ENCODE results near the gene FAM151A.
A peak's percentile ranks its signal among the peaks of the same experiment; 100 is the strongest.
"Not testable (repeated sequence)": the region's sequence is repeated elsewhere in the genome, so short reads cannot be mapped to it uniquely, and the experiment has no call there.

The FAM151A gene

GRCh38 chr1:54640863-54641836 lies 17.8 kb upstream of the FAM151A start, which contains the start of gene MROH7:
TSS of gene MROH7 (plus strand) at chr1:54641786. CDS start at chr1:54652927, 11,141 bp downstream.
- in situ Hi-C loops (cut with MboI; ENCODE audit: low pct_unique_long_range_greater_than_20kb, low sequenced_read_pairs) = no loop called here
- DNase-seq = no peak

- in situ Hi-C loops (cut with MboI; ENCODE audit: low pct_unique_long_range_greater_than_20kb, low sequenced_read_pairs) = no loop called here
Measured at GRCh38 chr1:54640361-54640760, 17.0 kb upstream of the FAM151A start.

GRCh38 chr1:54636461-54637446 lies 13.4 kb upstream of the FAM151A start:
- in situ Hi-C loops (cut with MboI; ENCODE audit: low pct_unique_long_range_greater_than_20kb, low sequenced_read_pairs) = not testable (repeated sequence)
- peak; percentile 58 for DNase-seq

More at GRCh38 chr1:54640361-54640760, 17.0 kb upstream of the FAM151A start:
- DNase-seq = no peak

- in situ Hi-C loops (cut with MboI; ENCODE audit: low pct_unique_long_range_greater_than_20kb, low sequenced_read_pairs); DNase-seq: not testable (repeated sequence)
Measured at GRCh38 chr1:54635804-54636203, 12.5 kb upstream of the FAM151A start.

GRCh38 chr1:54627196-54627595 lies 3.9 kb upstream of the FAM151A start:
- in situ Hi-C loops (cut with MboI; ENCODE audit: low pct_unique_long_range_greater_than_20kb, low sequenced_read_pairs) = no loop called here
- no peak for DNase-seq

GRCh38 chr1:54624466-54625464 lies 1.4 kb upstream of the FAM151A start:
- in situ Hi-C loops (cut with MboI; ENCODE audit: low pct_unique_long_range_greater_than_20kb, low sequenced_read_pairs) = no loop called here

GRCh38 chr1:54619749-54620148 lies 3.6 kb downstream of the FAM151A start:
- no peak for DNase-seq
- in situ Hi-C loops (cut with MboI; ENCODE audit: low pct_unique_long_range_greater_than_20kb, low sequenced_read_pairs) = no loop called here

More at GRCh38 chr1:54624466-54625464, 1.4 kb upstream of the FAM151A start:
- no peak for DNase-seq

GRCh38 chr1:54615531-54616279 lies 7.6 kb downstream of the FAM151A start:
- in situ Hi-C loops (cut with MboI; ENCODE audit: low pct_unique_long_range_greater_than_20kb, low sequenced_read_pairs) = no loop called here
- peak; percentile 19 for DNase-seq

GRCh38 chr1:54614563-54614962 lies 8.8 kb downstream of the FAM151A start:
- in situ Hi-C loops (cut with MboI; ENCODE audit: low pct_unique_long_range_greater_than_20kb, low sequenced_read_pairs) = no loop called here
- DNase-seq = no peak

GRCh38 chr1:54614024-54614423 lies 9.3 kb downstream of the FAM151A start:
- no peak for DNase-seq

GRCh38 chr1:54611621-54612020 lies 11.7 kb downstream of the FAM151A start:
- no peak for DNase-seq
- in situ Hi-C loops (cut with MboI; ENCODE audit: low pct_unique_long_range_greater_than_20kb, low sequenced_read_pairs) = no loop called here

More at GRCh38 chr1:54614024-54614423, 9.3 kb downstream of the FAM151A start:
- in situ Hi-C loops (cut with MboI; ENCODE audit: low pct_unique_long_range_greater_than_20kb, low sequenced_read_pairs) = no loop called here

GRCh38 chr1:54610601-54611580 lies 12.4 kb downstream of the FAM151A start:
- DNase-seq = no peak
- in situ Hi-C loops (cut with MboI; ENCODE audit: low pct_unique_long_range_greater_than_20kb, low sequenced_read_pairs) = no loop called here

GRCh38 chr1:54610048-54610447 lies 13.3 kb downstream of the FAM151A start:
- in situ Hi-C loops (cut with MboI; ENCODE audit: low pct_unique_long_range_greater_than_20kb, low sequenced_read_pairs) = no loop called here
- no peak for DNase-seq

- DNase-seq = no peak
- in situ Hi-C loops (cut with MboI; ENCODE audit: low pct_unique_long_range_greater_than_20kb, low sequenced_read_pairs) = no loop called here
Measured at GRCh38 chr1:54609301-54609921, 13.9 kb downstream of the FAM151A start.

- DNase-seq = no peak
- in situ Hi-C loops (cut with MboI; ENCODE audit: low pct_unique_long_range_greater_than_20kb, low sequenced_read_pairs) = no loop called here
Measured at GRCh38 chr1:54608566-54609230, 14.6 kb downstream of the FAM151A start.

All from KBM-7 (cell line).